Cardiac muscle cell (in vitro differentiated cells and primary cell): ENCODE data around the gene UBE2M. TPM values are rescaled to one million over a fixed set of nuclear protein-coding genes. Genes with fewer than 3 reads are reported as not detected.
A peak's percentile ranks its signal among the peaks of the same experiment; 100 is the strongest.

Experiments
- DNase-seq, 2 donors: peaks; one replicate each; pipeline versions ENCODE4 v3.0.0 to v3.0.0-alpha.2; 2010 to 2017; ENCODE audit warnings: low read depth in 1 of 2, low spot score in 1 of 2
- H3K27ac ChIP-seq: fragments of 200-600 bp; sonication (generic); 2 replicates; pipeline ENCODE4 v1.5.1; 2016
- H3K27me3 ChIP-seq: fragments of 200-600 bp; sonication (generic); 2 replicates; pipeline ENCODE4 v1.6.0; 2016; ENCODE audit warnings: control low read depth
- H3K36me3 ChIP-seq: fragments of 200-600 bp; sonication (generic); 2 replicates; pipeline ENCODE4 v1.5.1; 2016; ENCODE audit warnings: control low read depth
- H3K4me1 ChIP-seq: fragments of 200-600 bp; sonication (generic); 2 replicates; pipeline ENCODE4 v1.8.1; 2017; ENCODE audit warnings: low read depth, mild to moderate bottlenecking, mixed run types
- H3K4me3 ChIP-seq: fragments of 200-600 bp; sonication (generic); 2 replicates; pipeline ENCODE4 v1.5.1; 2016; ENCODE audit warnings: mild to moderate bottlenecking
- H3K9me3 ChIP-seq: fragments of 200-600 bp; sonication (generic); 2 replicates; pipeline ENCODE4 v1.5.1; 2017; ENCODE audit warnings: low read depth, mild to moderate bottlenecking, control low read depth
- CTCF ChIP-seq: IDR thresholded peaks from 2 replicates; pipeline ENCODE4 v1.5.1; 2012; ENCODE audit warnings: low read depth, mild to moderate bottlenecking, low read length
- polyA plus RNA-seq: library from polyadenylated mRNA; unstranded; fragments of >200 nt; fragmentation: Nextera tagmentation; extraction: Ambion mirVana; gene quantifications from 2 replicates; pipeline ENCODE4 v1.2.1, GENCODE V29; 2016
- total RNA-seq: library from RNA; depleted of rRNA; stranded (reverse); fragments of >200 nt; gene quantifications from 2 replicates; pipeline ENCODE4 v1.2.3, GENCODE V29; 2016

UBE2M gene
- total and polyA plus RNA-seq, 2 experiments from 2014 or later: 70.8 to 177 TPM

GRCh38 chr19:58561373-58562121 lies 3.1 kb upstream of the UBE2M start:
- no peak for DNase-seq

GRCh38 chr19:58560921-58561320 lies 2.5 kb upstream of the UBE2M start:
- no peak overlapping the region for H3K27ac ChIP-seq

More at GRCh38 chr19:58561373-58562121, 3.1 kb upstream of the UBE2M start:
- no peak for TF ChIP-seq CTCF
- Histone ChIP-seq H3K4me1 (peaks cover 22% of the 10 kb centered on the region), H3K27ac (no peak overlapping the region), H3K36me3 (peaks cover 4% of the 10 kb centered on the region), H3K9me3 (no peaks in the 10 kb centered on the region), H3K4me3 (no peak overlapping the region), H3K27me3 (no peaks in the 10 kb centered on the region)

GRCh38 chr19:58560007-58560887 lies 1.8 kb upstream of the UBE2M start:
- Histone ChIP-seq H3K4me3 (peak overlapping the region; percentile 56), H3K9me3 (no peaks in the 10 kb centered on the region), H3K36me3 (peaks cover 9% of the 10 kb centered on the region), H3K4me1 (peaks cover 26% of the 10 kb centered on the region), H3K27me3 (no peaks in the 10 kb centered on the region), H3K27ac (peak overlapping the region; percentile 99)
- DNase-seq: no peak
- no peak for TF ChIP-seq CTCF

More at GRCh38 chr19:58560921-58561320, 2.5 kb upstream of the UBE2M start:
- H3K4me3 ChIP-seq: no peak overlapping the region
- H3K9me3 ChIP-seq: no peaks in the 10 kb centered on the region
- peaks cover 22% of the 10 kb centered on the region for H3K4me1 ChIP-seq
- TF ChIP-seq CTCF: no peak
- peaks cover 9% of the 10 kb centered on the region for H3K36me3 ChIP-seq
- H3K27me3 ChIP-seq: no peaks in the 10 kb centered on the region
- DNase-seq: no peak

GRCh38 chr19:58559275-58560006 lies 1.0 kb upstream of the UBE2M start:
- Histone ChIP-seq H3K27me3 (no peaks in the 10 kb centered on the region), H3K9me3 (no peaks in the 10 kb centered on the region), H3K27ac (peak overlapping the region; percentile 99), H3K4me1 (peaks cover 26% of the 10 kb centered on the region), H3K36me3 (peaks cover 9% of the 10 kb centered on the region), H3K4me3 (peak overlapping the region; percentile 56)
- TF ChIP-seq CTCF: no peak
- peak; percentile 95 for DNase-seq

- no peak for TF ChIP-seq CTCF
- Histone ChIP-seq H3K4me3 (peak overlapping the region; percentile 56), H3K27ac (peak overlapping the region; percentile 99), H3K9me3 (no peaks in the 10 kb centered on the region), H3K27me3 (no peaks in the 10 kb centered on the region), H3K36me3 (peaks cover 9% of the 10 kb centered on the region), H3K4me1 (peaks cover 31% of the 10 kb centered on the region)
- peak; percentile 99 for DNase-seq
Observed at GRCh38 chr19:58558623-58559274, 338 bp upstream of the UBE2M start.
